SK-N-SH (cell line): Measurements from ENCODE around the gene DCUN1D2.
"Not testable (repeated sequence)": the region's sequence is repeated elsewhere in the genome, so short reads cannot be mapped to it uniquely, and the experiment has no call there.

ENCODE experiments used
- CTCF ChIP-seq: fragments of 200-600 bp; sonication (generic); IDR thresholded peaks from 2 replicates; pipeline ENCODE4 v1.6.1; 2017; ENCODE audit warnings: antibody characterized with exemption, mild to moderate bottlenecking, moderate library complexity
- GABPA ChIP-seq: IDR thresholded peaks from 2 replicates; pipeline ENCODE4 v1.4.0; 2012; ENCODE audit warnings: low read depth, mild to moderate bottlenecking
- NRF1 ChIP-seq: IDR thresholded peaks from 2 replicates; pipeline ENCODE4 v1.6.1; 2012; ENCODE audit warnings: low read depth, mild to moderate bottlenecking, low read length
- TAF1 ChIP-seq: IDR thresholded peaks from 2 replicates; pipeline ENCODE4 v1.6.1; 2012; ENCODE audit warnings: low read depth, mild to moderate bottlenecking, low read length, moderate library complexity, borderline replicate concordance
- TF ChIP-seq, protein P1 (sequence below): IDR thresholded peaks from 2 replicates; pipeline ENCODE4 v1.4.0; 2012; ENCODE audit warnings: low read depth

DNA sequence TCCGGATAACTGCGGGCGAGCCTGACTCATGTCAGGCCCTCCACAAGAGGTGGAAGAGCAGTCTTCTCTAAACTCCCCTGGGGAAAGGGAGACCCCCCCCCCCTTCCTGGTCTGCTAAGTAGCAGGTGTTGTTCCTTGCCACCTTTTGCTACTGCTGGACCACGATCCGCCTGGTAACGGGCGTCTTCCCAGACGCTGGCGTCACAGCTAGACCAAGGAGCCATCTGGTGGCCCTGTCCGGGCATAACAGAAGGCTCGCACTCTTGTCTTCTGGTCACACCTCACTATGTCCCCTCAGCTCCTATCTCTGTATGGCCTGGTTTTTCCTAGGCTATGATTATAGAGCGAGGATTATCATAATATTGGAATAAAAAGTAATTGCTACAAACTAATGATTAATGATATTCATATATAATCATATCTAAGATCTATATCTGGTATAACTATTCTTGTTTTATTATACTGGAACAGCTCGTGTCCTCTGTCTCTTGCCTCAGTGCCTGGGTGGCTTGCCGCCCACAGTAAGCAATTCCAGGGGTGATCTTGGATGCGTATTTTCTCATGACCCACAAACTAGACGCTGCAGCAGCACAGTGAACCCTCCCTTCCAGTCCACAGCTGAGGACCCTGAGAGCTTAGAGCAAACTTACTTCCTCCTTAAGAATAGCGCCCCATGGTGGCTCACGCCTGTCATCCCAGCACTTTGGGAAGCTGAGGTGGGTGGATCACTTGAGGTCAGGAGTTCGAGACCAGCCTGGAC lies 39.5 kb downstream of the DCUN1D2 start:
- TF ChIP-seq CTCF: peak; percentile 36
- not testable (repeated sequence) for TF ChIP-seq TAF1, NRF1, GABPA
- TF ChIP-seq, protein P1, sequence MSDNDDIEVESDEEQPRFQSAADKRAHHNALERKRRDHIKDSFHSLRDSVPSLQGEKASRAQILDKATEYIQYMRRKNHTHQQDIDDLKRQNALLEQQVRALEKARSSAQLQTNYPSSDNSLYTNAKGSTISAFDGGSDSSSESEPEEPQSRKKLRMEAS: not testable (repeated sequence)
